Fibroblast of pulmonary artery (primary cell): ENCODE measurements around the gene H2AZ1.

Experiments
- DNase-seq: peaks from one replicate; pipeline ENCODE4 v3.0.0-alpha.2; 2010; ENCODE audit warnings: low read depth
- H3K4me3 ChIP-seq: replicated peaks from 2 replicates; pipeline ENCODE4 v1.5.1; 2011; ENCODE audit warnings: low read depth, mild to moderate bottlenecking, control low read depth, low read length, moderate library complexity
- CTCF ChIP-seq: IDR thresholded peaks from 2 replicates; pipeline ENCODE4 v1.5.1; 2011; ENCODE audit warnings: mild to moderate bottlenecking, control low read depth, low read length, inconsistent platforms; ENCODE audit errors: missing control alignments

H2AZ1 gene

GRCh38 chr4:99949999-99950912 lies at the start of gene H2AZ1:
TSS of gene H2AZ1 (minus strand) at chr4:99950275. CDS start at chr4:99950170, 105 bp downstream.
- peak within 1 kb of the TSS; percentile 93 for H3K4me3 ChIP-seq
- no peak for TF ChIP-seq CTCF
- DNase-seq: peak; percentile 99

GRCh38 chr4:99998062-99998867 lies 48.2 kb upstream of the H2AZ1 start:
- DNase-seq: peak; percentile 68
- TF ChIP-seq CTCF: peak; percentile 46
- H3K4me3 ChIP-seq: no peak overlapping the region

- TF ChIP-seq CTCF: no peak
- H3K4me3 ChIP-seq: no peak overlapping the region
- DNase-seq: no peak
These were observed 41.7 kb upstream of the H2AZ1 start for GRCh38 chr4:99991741-99992140.

GRCh38 chr4:99987681-99988080 lies 37.6 kb upstream of the H2AZ1 start:
- H3K4me3 ChIP-seq: no peak overlapping the region
- no peak for TF ChIP-seq CTCF
- DNase-seq: no peak

- DNase-seq: no peak
- no peak for TF ChIP-seq CTCF
These were observed 36.7 kb upstream of the H2AZ1 start for GRCh38 chr4:99986792-99987191.

GRCh38 chr4:99983289-99983943 lies 33.3 kb upstream of the H2AZ1 start:
- no peak for TF ChIP-seq CTCF
- no peak for DNase-seq
- no peak overlapping the region for H3K4me3 ChIP-seq

More at GRCh38 chr4:99986792-99987191, 36.7 kb upstream of the H2AZ1 start:
- H3K4me3 ChIP-seq: no peak overlapping the region
